NCI-H460 (cell line): ENCODE data around the gene DLG1. TPM values are rescaled to one million over a fixed set of nuclear protein-coding genes. Genes with fewer than 3 reads are reported as not detected.

Experiments used
- DNase-seq: peaks from one replicate; pipeline ENCODE4 v3.0.0-alpha.2; 2016; ENCODE audit warnings: low read depth; ENCODE audit errors: extremely low read depth
- total RNA-seq: library from RNA; depleted of rRNA; stranded (reverse); fragments of >200 nt; shearing (Covaris generic); gene quantifications from 2 replicates; pipeline ENCODE4 v1.2.3, GENCODE V29; 2014

Gene DLG1
- total RNA-seq, 1 experiment from 2014 or later, result 45.1 TPM

DNA sequence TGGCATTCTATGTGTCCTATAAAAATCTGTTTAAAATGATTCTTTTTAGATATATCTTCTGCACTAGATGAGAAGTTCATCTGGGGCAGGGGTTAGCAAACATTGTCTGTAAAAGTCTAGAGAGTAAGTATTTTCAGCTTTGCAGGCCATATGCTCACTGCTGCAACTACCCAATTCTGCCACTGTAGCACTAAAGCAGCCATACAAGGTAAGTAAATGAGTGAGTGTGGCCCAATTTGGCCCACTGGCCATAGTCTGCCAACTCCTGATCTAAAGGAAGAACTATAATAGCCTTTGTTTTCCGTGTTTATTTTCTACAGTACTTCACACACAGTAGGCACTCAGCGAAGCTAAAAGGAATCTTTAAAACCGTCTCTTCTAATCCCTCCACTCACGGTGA is 42.3 kb downstream of the DLG1 start:
- no peak for DNase-seq

DNA sequence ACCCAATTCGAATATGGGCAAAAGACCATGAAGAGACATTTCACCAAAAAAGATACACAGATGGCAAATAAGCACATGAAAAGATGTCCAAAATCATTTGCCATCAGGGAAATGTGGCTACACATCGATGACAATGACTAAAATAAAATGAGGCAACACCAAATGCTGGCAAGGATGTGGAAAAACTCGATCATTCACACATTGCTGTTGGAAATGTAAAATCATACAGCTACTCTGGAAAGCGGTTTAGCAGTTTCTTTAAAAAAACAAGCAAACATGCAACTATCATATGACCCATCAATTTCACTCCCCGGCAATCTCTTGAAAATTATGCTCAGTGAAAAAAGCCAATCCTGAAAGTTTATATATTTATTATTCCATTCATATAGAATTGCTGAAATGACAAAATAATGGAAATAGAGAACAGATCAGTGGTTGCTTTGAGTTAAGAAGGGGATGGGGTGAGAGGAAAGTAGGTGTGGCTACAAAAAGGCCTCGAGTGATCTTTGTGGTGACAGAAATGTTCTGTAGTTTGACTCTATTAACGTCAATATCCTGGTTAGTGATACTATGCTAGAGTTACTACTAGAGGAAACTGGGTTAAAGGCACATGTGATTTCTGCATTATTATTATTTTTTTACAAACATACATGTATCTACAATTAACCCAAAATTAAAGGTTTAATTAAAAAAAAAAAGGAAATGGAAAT is 45.0 kb downstream of the DLG1 start:
- no peak for DNase-seq

DNA sequence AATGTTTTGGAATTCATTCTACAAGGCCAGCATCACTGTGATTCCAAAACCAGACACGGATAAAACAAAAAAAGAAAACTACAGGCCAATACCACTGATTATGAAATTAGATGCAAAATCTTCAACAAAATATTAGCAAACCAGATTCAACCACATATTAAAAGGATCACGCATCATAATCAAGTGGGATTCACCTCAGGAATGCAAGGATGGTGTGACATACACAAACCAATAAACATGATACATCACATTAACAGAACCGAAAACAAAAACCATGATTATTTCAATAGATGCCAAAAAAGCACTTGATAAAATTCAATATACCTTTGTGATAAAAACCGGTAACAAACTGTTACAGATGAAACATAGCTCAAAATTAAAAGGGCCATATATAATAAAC is 48.9 kb downstream of the DLG1 start:
- DNase-seq, result no peak

DNA sequence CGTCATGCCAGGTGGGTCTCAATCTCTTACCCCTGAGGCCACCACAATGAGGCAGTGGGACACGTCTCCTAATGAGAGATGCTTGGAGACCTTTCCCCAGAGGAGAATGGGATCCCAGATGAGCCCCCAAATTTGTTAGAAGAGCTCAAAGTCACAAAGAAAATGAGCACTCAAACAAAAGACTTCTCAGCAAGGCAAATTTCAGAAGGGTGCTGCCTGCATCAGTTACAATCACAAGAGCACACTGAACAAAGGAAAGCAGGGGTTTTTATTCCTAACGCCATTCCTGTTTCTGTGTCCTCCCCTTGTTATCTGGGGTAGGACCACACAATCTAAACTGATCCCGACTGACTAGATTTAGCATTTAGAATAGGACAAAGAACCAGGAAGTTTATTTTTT is 50.1 kb downstream of the DLG1 start:
- no peak for DNase-seq

DNA sequence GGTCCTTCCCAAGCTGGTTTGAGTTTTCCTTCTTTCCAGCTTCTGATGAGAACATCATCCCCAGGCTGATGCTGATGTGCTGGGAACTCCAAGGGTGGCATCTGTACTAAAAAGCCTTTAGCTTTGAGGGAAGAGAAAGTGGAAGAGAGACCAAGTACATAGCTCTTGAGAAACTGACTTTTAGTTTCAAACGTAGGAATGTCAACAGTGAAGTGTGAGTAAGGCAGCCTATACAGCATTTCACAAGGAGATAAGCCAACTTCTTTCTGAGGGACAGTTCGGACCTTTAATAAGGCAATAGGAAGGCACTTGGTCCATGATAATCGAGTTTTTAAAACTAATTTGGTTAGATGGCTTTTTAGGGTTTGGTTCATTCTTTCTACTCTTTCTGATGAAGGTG is 53.7 kb downstream of the DLG1 start:
- DNase-seq, result no peak

DNA sequence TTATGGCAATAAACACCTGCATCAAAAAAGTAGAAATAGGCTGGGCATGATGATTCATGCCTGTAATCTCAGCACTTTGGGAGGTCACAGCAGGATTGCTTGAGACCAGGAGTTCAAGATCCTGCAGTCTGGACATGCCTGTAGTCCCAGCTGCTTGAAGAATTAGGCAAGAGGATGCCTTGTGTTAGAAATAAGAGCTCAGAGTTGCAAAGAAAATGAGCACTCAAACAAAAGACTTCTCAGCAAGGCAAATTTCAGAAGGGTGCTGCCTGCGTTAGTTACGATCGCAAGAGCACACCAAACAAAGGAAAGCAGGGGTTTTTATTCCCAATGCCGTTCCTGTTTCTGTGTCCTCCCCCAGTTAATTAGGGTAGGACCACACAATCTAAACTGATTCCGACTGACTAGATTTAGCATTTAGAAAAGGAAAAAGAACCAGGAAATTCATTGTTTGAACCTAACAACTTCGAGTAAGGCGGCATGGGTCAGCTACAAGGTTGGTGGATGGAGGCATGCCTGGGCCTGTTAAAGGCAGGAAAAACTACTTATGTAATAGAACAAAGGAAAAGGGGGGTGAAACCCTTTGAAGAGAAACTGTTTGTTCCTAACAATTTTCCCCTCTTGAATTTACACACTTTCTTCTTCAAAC is 55.5 kb downstream of the DLG1 start:
- DNase-seq, result no peak

DNA sequence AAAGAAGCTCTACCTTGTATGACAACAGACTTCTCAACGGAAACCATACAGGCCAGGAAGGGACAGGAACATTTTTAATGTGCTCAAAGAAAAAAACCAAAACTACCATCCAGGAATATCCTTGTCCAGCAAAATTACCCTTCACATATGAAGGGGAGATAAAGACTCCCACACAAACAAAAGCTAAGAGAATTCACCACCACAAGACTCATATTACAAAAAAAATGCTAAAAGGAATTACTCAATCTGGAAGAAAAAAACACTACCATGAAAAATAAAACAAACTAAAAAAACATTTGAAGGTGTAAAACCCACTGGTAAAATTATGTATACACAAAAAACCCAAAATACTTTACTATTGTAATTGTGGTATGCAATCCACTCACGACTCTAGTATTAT is 57.2 kb downstream of the DLG1 start:
- DNase-seq, result no peak

DNA sequence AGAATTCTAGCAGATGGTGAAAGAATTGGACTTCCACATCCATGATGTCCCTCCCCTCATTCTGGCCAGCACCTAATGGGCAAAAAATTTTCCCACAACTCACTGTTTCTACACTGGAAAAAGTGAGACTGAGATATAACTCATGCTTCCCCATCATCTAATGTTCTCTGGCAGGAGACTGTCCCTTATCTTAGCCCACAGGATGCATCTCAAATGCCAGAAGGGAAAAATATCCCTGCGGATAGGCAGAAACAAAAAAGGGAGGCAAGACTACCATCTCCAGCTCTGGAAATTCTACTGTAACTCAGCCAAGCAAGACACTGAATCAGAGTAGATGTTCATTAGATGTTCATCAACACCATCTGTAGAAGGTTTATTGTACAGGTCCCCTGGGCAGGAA is 58.6 kb downstream of the DLG1 start:
- DNase-seq, result no peak

DNA sequence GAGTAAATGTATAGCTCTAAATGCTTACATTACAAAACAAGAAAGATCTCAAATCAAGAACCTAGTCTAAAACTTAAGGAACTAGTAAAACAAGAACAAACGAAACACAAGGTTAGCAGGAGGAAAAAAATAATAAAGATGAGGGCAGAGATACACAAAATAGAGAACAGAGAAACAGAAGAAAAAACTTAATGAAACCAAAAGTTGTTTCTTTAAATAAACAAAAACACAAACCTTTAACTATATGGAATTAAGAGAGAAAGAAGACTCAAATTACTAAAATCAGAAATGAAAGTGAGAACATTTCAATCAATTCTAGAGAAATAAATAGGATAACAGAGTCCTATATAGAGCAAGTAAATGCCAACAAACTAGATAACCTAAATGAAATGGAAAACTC is 59.6 kb downstream of the DLG1 start:
- DNase-seq, result no peak

DNA sequence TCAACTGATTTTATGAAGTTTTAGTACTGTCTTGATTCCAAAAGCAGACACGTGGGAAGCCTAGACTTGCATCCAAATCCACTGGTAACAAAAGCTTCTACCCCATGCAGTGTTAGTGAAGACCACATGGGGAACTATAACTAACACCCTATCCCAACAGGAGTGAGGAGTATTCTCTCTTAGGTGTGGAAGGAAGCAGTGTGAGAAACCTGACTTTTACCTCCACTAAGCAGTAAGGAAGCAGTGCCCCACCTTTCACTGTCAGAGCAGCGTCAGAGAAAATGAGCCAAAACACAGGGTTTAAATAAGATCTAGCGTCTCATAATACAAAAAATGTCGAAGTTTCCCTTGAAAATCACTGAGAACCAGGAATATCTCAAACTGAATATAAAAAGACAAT is 60.5 kb downstream of the DLG1 start:
- DNase-seq, result no peak

DNA sequence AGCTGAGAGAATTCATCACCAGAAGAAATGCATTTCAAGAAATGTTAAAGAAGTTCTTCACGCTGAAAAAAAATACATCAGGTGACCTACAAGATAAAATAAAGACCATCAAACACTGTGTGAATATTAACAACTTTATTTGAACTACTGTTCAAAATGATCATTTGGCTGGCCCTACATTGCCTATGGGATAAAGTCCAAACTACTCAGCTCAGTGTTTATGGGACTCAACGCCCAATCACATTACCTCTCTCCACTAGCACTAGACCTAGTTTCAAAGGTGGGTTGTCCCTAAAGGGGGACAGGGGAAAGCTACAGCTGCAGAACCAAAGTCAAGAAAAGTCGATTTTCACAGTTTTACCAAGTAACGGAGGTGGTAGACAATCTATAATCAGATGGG is 62.0 kb downstream of the DLG1 start:
- no peak for DNase-seq

DNA sequence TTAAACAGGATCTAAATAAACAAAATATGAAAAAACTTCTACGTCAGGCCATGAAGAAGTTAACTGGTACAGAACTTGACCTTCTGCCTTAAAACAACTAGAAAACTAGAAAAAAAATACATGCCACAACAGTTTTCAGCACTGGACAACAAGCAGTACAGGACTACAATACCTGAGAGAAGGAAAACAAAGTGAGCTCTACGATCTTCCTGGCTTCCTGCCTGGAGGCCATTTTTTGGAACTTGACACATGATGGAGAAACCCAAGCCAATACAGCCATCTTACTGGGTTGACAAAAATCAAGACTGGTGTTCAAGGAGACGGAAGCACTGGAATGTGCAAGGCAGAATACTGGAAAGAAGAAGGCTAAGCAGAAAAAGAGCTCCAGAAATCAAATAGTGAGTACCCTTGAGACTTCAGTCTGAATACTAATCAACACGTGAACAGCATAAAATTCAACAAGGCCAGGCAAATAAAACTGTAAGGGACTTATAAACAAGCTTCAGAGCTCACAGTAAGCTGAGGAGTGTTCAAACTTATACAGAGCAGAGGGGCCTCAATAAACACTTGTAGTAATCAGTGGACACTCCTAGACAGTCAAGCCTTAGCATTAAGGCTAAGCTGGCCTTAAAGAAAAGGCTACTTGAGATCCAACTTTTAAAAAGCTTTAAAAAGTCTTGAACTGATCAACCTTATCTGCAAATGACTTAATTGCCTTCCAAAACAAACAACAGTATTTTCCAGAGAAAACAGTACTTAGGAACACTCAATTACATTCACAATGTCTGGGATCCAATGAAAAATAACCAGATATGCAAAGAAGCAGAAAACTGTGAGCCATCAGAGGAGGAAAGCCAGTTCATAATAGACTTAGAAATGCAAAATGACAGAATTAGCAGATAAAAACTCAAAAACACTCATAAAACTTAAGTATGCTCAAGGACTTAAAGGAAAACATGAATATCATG is 63.2 kb downstream of the DLG1 start:
- DNase-seq, result no peak

DNA sequence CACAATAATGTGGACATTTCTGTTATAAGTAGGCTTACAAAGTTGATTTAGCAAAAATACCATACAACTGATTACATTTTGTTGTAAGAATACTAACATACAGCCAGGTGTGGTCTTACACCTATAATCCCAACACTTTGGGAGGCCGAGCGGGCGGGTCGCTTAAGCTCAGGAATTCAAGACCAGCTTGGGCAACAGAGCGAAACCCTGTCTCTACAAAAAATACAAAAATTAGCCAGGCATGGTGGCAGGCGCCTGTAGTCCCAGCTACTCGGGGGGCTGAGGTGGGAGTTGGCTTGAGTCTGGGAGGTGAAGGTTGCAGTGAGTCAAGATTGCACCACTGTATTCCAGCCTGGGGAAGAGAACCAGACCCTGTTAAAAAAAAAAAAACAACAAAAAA is 67.1 kb downstream of the DLG1 start:
- no peak for DNase-seq

DNA sequence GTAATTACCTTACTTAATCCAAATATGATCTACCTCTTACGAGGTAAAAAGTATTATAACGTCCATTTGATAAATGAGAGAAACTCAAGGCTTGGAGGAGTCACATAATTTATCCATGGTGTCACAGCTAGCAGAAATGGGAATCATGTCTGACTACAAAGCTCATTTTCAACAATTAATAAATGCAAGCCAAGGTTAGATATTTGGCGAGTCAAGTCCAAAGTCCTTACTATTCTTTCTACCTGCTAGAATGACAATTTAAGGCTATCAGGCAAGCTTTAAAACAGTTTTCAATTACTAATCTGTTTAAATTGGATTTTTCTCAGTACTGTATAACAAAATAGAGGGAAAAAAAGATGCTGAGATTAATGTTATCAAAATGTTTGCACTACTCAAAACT is 68.6 kb downstream of the DLG1 start:
- no peak for DNase-seq

DNA sequence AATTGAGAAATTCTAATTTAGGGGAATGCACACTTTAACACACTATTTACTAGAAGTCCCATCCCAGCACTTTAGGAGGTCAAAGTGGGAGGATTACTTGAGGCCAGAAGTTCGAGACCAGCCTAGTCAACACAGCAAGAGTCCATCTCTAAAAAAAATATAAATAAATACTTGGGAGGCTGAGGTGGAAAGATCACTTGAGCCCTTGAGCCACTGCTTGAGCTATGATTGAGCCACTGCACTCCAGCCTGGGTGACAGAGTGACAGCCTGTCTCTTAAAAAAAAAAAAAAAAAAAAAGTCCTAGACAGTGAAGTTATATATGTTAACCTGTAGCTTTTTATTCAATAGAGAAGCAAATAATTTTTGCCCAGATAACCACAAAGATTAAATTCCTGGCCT is 69.2 kb downstream of the DLG1 start:
- DNase-seq, result no peak

DNA sequence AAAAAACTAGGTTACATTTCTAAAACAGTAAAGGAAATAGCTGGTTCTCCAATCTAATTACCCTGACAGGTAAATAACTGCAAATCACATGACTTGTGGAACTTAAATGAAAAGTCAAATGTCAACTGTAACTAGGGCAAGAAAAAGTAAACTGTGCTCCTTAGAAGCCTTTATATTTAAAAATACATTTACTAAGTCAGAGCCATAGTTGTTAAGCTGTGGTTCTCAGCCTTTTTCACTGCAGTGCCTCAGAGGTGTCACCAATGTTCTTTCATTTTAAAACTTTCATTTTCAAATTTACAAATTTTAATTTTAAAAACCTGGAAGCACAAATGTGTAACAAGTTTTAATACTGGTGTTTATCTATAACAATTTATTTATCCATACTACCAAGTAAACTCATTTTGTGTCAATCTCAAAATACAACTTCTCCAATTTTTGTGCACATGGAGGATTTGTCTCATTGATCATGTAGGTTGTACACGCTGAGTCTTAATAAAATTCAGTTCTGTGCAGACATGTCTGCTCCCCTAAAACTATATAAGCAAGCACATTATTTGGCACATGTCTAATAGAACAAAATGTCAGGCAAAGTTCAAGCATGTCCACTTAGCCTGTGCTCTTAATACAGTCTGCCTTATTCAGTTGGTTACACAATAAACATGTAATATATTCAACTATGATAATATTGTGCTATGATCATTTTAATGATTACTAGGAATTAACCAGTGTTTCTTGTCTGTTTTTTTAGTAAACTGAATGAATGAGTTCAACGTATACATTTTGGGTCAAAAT is 70.4 kb downstream of the DLG1 start:
- DNase-seq, result no peak

DNA sequence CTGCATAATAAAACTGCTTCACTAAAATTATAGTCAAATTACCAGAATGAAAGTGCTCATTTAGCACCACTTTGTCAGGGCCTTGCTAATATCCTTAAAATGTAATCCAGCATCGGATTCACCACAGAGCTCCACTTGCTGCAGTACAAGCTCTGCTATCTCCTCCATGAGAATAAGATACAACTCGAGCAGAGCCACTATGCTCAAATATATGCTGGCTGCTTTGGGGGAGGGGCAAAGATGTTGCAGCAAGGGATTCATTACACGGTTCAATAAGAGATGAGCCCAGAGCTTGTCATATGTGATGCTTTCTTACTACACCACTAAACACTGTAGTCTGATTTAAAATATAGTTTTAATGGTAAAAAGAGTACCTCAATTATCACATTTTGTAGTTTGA is 72.2 kb downstream of the DLG1 start:
- no peak for DNase-seq

DNA sequence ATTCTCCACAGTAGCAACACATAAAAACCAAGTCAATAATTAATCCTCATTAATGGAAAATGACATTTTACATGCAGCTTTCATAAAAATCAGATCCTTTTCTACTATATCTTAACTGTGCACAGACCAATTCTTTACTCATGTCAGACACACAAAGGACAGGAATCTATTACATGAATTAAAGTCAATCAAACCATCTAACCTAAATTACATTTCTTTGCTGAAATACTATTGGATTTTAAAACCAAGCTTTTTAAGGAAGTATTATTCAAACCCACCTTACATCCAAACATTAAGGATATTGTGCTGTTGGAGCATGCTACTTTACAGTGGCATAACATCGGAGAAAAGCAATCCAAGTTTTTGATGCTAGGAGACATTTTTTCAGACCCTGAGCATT is 72.8 kb downstream of the DLG1 start:
- DNase-seq, result no peak

DNA sequence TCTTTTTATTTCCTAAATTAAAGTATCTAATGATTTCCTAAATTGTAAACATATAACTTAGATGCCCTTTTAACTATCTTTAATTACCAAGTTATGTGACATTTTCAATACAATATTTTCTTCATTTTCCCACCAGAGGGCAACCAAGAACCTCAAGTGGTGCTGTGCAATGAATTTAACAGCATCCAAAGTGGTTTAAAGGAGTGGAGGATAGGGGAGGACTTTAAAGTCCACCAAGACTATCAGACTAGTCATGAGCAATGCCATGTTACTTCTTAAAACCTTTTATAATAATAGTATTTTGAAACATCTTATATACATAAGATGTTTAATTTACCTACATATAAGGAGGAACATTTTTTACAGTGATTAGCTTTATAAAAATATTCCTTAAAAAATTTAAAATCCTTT is 74.4 kb downstream of the DLG1 start:
- peak; percentile 54 for DNase-seq

DNA sequence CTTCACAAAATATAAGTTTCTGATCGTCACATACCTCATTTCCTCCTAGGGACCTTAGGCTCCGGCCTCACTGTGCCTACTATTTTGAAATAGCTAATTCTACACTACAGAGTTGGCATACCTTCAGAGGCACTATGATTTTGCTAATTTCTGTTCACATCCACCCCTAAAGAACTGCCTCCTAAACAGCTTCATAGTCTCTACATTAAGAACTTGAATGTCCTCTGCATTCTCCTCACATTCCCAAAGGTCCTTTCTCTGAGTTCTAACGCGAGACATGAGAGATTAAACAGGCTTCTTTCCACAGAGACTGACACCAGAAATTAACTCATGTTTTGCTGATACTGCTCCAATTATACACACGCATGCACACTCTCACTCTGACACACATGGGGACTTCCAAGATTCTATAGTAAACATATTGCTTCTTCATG is 75.5 kb downstream of the DLG1 start:
- no peak for DNase-seq

DNA sequence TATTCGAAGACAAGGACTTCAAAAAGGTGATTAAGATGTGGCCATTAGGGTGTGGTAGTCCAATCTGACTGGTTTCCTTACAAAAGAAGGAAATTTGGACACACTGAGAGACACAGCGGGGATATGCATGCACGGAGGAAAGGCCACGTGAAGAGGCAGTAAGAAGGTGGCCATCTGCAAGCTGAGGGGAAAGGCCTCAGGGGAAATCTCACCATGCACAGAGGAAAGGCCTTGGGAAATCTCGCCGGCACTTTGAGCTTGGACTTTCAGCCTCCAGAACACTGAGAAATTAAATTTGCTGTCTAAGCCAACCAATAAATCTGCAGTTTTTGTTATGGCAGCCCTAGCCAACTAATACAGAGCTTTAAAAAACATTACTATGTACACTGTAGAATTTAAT is 78.8 kb downstream of the DLG1 start:
- no peak for DNase-seq
